GM12878 (cell line): ENCODE measurements around the gene SMG9. TPM values are rescaled to one million over a fixed set of nuclear protein-coding genes. Genes with fewer than 3 reads are reported as not detected.

ENCODE experiments used
- ATAC-seq: fragments of 200-7000 bp; cut with Tn5 transposase; 3 replicates; pipeline ENCODE4 v1.9.1; 2020; ENCODE audit warnings: mild to moderate bottlenecking, moderate library complexity
- BruUV-seq: library from RNA; stranded (reverse); fragments of 400-500 nt; replicated peaks from 2 replicates; lab custom pipeline; 2021; lab: Mats Ljungman, UMichigan
- CTCF ChIA-PET: fragments of 300-600 bp; sonication (Branson Sonifier 250); formaldehyde crosslinking; extraction: SDS; loops from one replicate; lab custom pipeline; 2021; ENCODE audit warnings: inconsistent platforms; lab: Yijun Ruan, JAX
- POLR2A ChIA-PET: fragments of 350-600 bp; formaldehyde crosslinking; extraction: SDS; loops from one replicate; lab custom pipeline; 2021; ENCODE audit warnings: inconsistent platforms; lab: Charles Lee
- RAD21 ChIA-PET: fragments of 300-600 bp; sonication (Branson Sonifier 250); formaldehyde crosslinking; loops from one replicate; lab custom pipeline; 2023; ENCODE audit warnings: antibody characterized with exemption; ENCODE audit not compliant: unreplicated experiment; lab: Charles Lee
- SMC1A ChIA-PET: fragments of 300-600 bp; sonication (Branson Sonifier 250); formaldehyde crosslinking; loops from one replicate; lab custom pipeline; 2023; ENCODE audit not compliant: unreplicated experiment, uncharacterized antibody; lab: Charles Lee
- DNase-seq: peaks from one replicate; pipeline ENCODE4 v3.0.0-alpha.2; 2011; ENCODE audit warnings: low read depth, low spot score
- FAIRE-seq: peaks from 3 replicates; lab custom pipeline; 2011; peaks lifted over from hg19 to GRCh38; lab: Jason Lieb, UNC
- H2AFZ ChIP-seq: 2 replicates; pipeline ENCODE4 v1.6.0; 2011; ENCODE audit warnings: low read depth, low read length, control low read depth; ENCODE audit not compliant: control insufficient read depth
- H3K27ac ChIP-seq: 2 replicates; pipeline ENCODE4 v1.5.1; 2011; ENCODE audit warnings: control low read depth; ENCODE audit not compliant: control insufficient read depth, insufficient read depth
- H3K27me3 ChIP-seq, 2 experiments: replicated peaks in 1 of 2; 2 replicates each; pipeline versions ENCODE4 v1.6.0 to v1.6.1; 2011; ENCODE audit warnings: low read length in 1 of 2; ENCODE audit not compliant: control insufficient read depth in 2 of 2, insufficient read depth in 2 of 2
- H3K36me3 ChIP-seq, 2 experiments: 2 replicates each; pipeline ENCODE4 v1.5.1; 2011; ENCODE audit warnings: low read length in 1 of 2; ENCODE audit not compliant: control insufficient read depth in 2 of 2, insufficient read depth in 2 of 2
- H3K4me1 ChIP-seq: 2 replicates; pipeline ENCODE4 v1.6.1; 2011; ENCODE audit warnings: mild to moderate bottlenecking, low read length, moderate library complexity, mixed read lengths; ENCODE audit not compliant: control insufficient read depth, insufficient read depth
- H3K4me2 ChIP-seq: 2 replicates; pipeline ENCODE4 v1.6.0; 2011; ENCODE audit warnings: control low read depth; ENCODE audit not compliant: control insufficient read depth, insufficient read depth
- H3K4me3 ChIP-seq: fragments of 200-600 bp; sonication (generic); 2 replicates; pipeline ENCODE4 v1.5.1; 2016
- H3K79me2 ChIP-seq: 2 replicates; pipeline ENCODE4 v1.6.0; 2011; ENCODE audit warnings: low read length; ENCODE audit not compliant: control insufficient read depth, insufficient read depth
- H3K9ac ChIP-seq: 2 replicates; pipeline ENCODE4 v1.8.0; 2011; ENCODE audit warnings: low read length, control low read depth, mixed read lengths; ENCODE audit not compliant: control insufficient read depth, insufficient read depth
- H3K9me3 ChIP-seq: replicated peaks from 3 replicates; pipeline ENCODE4 v1.5.1; 2011; ENCODE audit warnings: mild to moderate bottlenecking, low read length; ENCODE audit not compliant: control insufficient read depth, insufficient read depth
- H4K20me1 ChIP-seq: 2 replicates; pipeline ENCODE4 v1.6.0; 2011; ENCODE audit not compliant: control insufficient read depth, insufficient read depth
- ASH2L ChIP-seq: fragments of 300-600, 200-600 bp; sonication (generic); IDR thresholded peaks from 2 replicates; pipeline ENCODE4 v1.6.1; 2017; ENCODE audit warnings: low read depth, mild to moderate bottlenecking, borderline replicate concordance
- CHD2 ChIP-seq: IDR thresholded peaks from 2 replicates; pipeline ENCODE4 v1.6.1; 2011; ENCODE audit warnings: low read depth, low read length, improper control_type of control experiment, borderline replicate concordance
- CUX1 ChIP-seq: IDR thresholded peaks from 2 replicates; pipeline ENCODE4 v1.6.1; 2012; ENCODE audit warnings: improper control_type of control experiment, low read depth, low read length; ENCODE audit not compliant: insufficient replicate concordance
- E2F4 ChIP-seq: IDR thresholded peaks from 2 replicates; pipeline ENCODE4 v1.6.1; 2012; ENCODE audit warnings: low read depth, low read length, improper control_type of control experiment
- HDAC2 ChIP-seq: fragments of 200-600 bp; sonication (generic); IDR thresholded peaks from 2 replicates; pipeline ENCODE4 v1.6.1; 2017
- HDGF ChIP-seq: fragments of 450-650 bp; IDR thresholded peaks from 2 replicates; pipeline ENCODE4 v1.6.1; 2016; ENCODE audit warnings: antibody characterized with exemption
- KAT2A ChIP-seq: conservative IDR thresholded peaks from 2 replicates; pipeline ENCODE4 v1.6.1; 2011; ENCODE audit warnings: low read depth, low read length; ENCODE audit not compliant: control insufficient read depth
- MLLT1 ChIP-seq: fragments of 450-650 bp; IDR thresholded peaks from 2 replicates; pipeline ENCODE4 v1.6.1; 2016; ENCODE audit warnings: mild to moderate bottlenecking
- RAD51 ChIP-seq: fragments of 450-650 bp; IDR thresholded peaks from 2 replicates; pipeline ENCODE4 v1.6.1; 2016; ENCODE audit warnings: moderate library complexity, mild to moderate bottlenecking, inconsistent platforms
- RUNX3 ChIP-seq: IDR thresholded peaks from 2 replicates; pipeline ENCODE4 v1.6.1; 2012; ENCODE audit warnings: low read length, inconsistent platforms
- ZBED1 ChIP-seq: IDR thresholded peaks from 2 replicates; pipeline ENCODE4 v1.6.1; 2016; ENCODE audit warnings: borderline replicate concordance
- ZBTB4 ChIP-seq: fragments of 450-650 bp; formaldehyde crosslinking; IDR thresholded peaks from 2 replicates; pipeline ENCODE4 v1.4.0; 2022; ENCODE audit warnings: mild to moderate bottlenecking, moderate library complexity
- ZZZ3 ChIP-seq: IDR thresholded peaks from 2 replicates; pipeline ENCODE4 v1.6.1; 2011; ENCODE audit warnings: low read depth; ENCODE audit not compliant: control insufficient read depth, insufficient read length
- WGBS: methylation state at CpG from one replicate; pipeline ENCODE4 v1.1.6; 2016; ENCODE audit warnings: low lambda C conversion rate; ENCODE audit not compliant: insufficient replicate concordance, insufficient coverage; ENCODE audit errors: missing lambda C conversion rate; 5-methylcytosine and 5-hydroxymethylcytosine counted together
- in situ Hi-C: fragments of 300-500 bp; cut with MboI; formaldehyde crosslinking; loops from 9 replicates; pipeline ENCODE4 v1.14.3; 2018; ENCODE audit warnings: mixed read lengths
- intact Hi-C: fragments of 100-400 bp; cut with micrococcal nuclease; formaldehyde crosslinking; loops from one replicate; pipeline ENCODE4 v1.14.2; 2022; ENCODE audit not compliant: unreplicated experiment
- polyA plus RNA-seq, 11 experiments: library from polyadenylated mRNA; depleted of rRNA in 4 of 11; unstranded in 6 of 11; stranded (reverse) in 5 of 11; fragments of >200 nt; fragmentation: Nextera tagmentation in 4 of 11; fragmentation: Illumina TruSeq in 1 of 11; extraction: Ambion mirVana in 4 of 11; extraction: Trizol in 1 of 11; gene quantifications; 1 replicate in 1 of 11; 2 replicates in 10 of 11; pipeline versions ENCODE4 v1.2.1 to v1.2.3, GENCODE V29; 2011 to 2016; ENCODE audit warnings: inconsistent platforms in 2 of 11, missing spikeins in 2 of 11, low read depth in 1 of 11
- total RNA-seq, 4 experiments: library from RNA; depleted of rRNA in 3 of 4; stranded (reverse); fragments of >200 nt in 3 of 4; fragmentation: Illumina TruSeq in 1 of 4; extraction: Trizol in 1 of 4; gene quantifications; 2 replicates each; pipeline versions ENCODE4 v1.2.1 to v1.2.3, GENCODE V29; 2013 to 2021

The SMG9 gene
- total and polyA plus RNA-seq, 10 of the 15 experiments (the other 5 are each of a cell fraction or from before 2014, with no cell fraction given), result 0.69 to 52.2 (median 28.1) TPM

GRCh38 chr19:43731846-43732245 is 22.9 kb downstream of the SMG9 start:
- Histone ChIP-seq H3K9me3 (no peaks in the 10 kb centered on the region), H4K20me1 (no peaks in the 10 kb centered on the region), H2AFZ (no peak overlapping the region), H3K4me3 (no peak overlapping the region), H3K79me2 (no peaks in the 10 kb centered on the region), H3K27me3 (no peaks in the 10 kb centered on the region), H3K9ac (no peak overlapping the region), H3K36me3 (peaks cover 16 to 36% of the 10 kb centered on the region in 2 experiments), H3K4me2 (no peak overlapping the region), H3K4me1 (peaks cover 6% of the 10 kb centered on the region), H3K27ac (no peak overlapping the region)
- POLR2A ChIA-PET, result no interaction called here
- SMC1A ChIA-PET, result interaction anchor here (1.0 to 1.4 kb wide), 2 partner anchors 13 to 47 kb away, joined by 3 read pairs; no protein-coding TSS in a partner anchor
- WGBS, result 87% methylated on average over 1 of the region's 1 CpG
- CTCF ChIA-PET, result interaction anchor here (0.8 to 1.4 kb wide), 2 partner anchors 13 to 78 kb away, joined by 3 read pairs; no protein-coding TSS in a partner anchor
- intact Hi-C loops, result no loop called here
- RAD21 ChIA-PET, result interaction anchor here (0.7 kb wide), 1 partner anchor 63 kb away, joined by 4 read pairs; no protein-coding TSS in a partner anchor
- DNase-seq, result no peak
- ATAC-seq, result no peak
- no TSS peak for BruUV-seq
- no peak for FAIRE-seq
- in situ Hi-C loops, result no loop called here
- TF ChIP-seq CHD2, result no peak
- TF ChIP-seq HDAC2, result no peak
- no peak for TF ChIP-seq MLLT1
- TF ChIP-seq RUNX3, result no peak
- no peak for TF ChIP-seq ASH2L
- TF ChIP-seq E2F4, result no peak
- TF ChIP-seq HDGF, result no peak
- TF ChIP-seq KAT2A, result no peak
- TF ChIP-seq ZBTB4, result no peak
- no peak for TF ChIP-seq ZBED1
- TF ChIP-seq ZZZ3, result no peak
- TF ChIP-seq CUX1, result no peak
- TF ChIP-seq RAD51, result no peak
